GM18870 (cell line): Measurements from ENCODE around the gene MAPK6.
"Not testable (repeated sequence)": the region's sequence is repeated elsewhere in the genome, so short reads cannot be mapped to it uniquely, and the experiment has no call there.

Experiments used
- ATAC-seq: cut with Tn5 transposase; IDR thresholded peaks from one replicate; pipeline ENCODE4 v1.9.1; 2021; ENCODE audit warnings: moderate library complexity; ENCODE audit not compliant: unreplicated experiment

Gene MAPK6

DNA sequence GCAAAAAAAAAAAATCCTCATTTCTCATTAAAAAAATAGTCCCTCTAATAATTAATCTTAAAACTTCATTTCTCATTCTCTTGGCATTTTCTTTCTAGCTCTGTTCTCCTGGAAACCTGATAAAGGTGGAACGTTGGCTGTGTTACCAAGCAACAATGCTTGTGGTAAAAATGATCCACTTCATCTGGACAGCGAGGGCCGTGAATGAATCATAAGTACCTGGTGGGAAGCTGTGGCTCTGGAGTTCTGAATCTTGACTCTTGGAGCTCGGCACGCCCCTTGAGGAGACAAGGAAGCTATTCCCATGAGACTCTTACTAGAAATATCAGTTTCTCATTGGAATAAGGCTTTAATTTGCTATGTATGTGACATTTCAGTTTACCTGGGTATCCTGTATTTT lies 61.0 kb downstream of the MAPK6 start:
- no peak for ATAC-seq

DNA sequence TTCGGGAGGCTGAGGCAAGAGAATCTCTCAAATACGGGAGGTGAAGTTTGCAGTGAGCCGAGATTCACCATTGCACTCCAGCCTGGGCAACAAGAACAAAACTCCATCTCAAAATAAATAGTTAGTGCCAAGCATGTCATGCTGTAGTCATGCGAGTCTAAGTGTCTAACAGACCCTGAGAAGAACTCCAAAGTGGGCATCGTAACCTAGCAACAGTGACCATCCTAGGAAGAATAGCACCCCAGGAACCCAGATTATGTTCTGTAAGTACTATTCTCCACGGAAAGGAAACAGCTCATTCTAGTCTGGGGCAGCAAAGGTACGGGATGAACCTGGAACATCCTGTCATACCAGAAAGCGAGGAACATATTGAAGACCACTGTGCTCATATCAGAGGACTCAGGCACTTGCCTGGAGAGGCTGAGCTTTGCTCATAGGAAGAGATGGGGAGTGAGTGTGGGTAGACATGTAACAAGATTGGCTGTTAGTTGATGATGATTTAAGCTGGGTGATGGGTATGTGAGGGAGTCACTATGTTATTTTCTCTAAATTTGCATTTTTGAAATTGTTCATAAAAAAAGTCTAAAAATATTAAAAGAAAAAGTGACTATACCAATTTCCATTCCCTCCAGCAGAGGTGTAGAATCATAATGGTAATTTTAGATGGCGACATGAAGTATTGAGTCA lies 61.8 kb downstream of the MAPK6 start:
- no peak for ATAC-seq

DNA sequence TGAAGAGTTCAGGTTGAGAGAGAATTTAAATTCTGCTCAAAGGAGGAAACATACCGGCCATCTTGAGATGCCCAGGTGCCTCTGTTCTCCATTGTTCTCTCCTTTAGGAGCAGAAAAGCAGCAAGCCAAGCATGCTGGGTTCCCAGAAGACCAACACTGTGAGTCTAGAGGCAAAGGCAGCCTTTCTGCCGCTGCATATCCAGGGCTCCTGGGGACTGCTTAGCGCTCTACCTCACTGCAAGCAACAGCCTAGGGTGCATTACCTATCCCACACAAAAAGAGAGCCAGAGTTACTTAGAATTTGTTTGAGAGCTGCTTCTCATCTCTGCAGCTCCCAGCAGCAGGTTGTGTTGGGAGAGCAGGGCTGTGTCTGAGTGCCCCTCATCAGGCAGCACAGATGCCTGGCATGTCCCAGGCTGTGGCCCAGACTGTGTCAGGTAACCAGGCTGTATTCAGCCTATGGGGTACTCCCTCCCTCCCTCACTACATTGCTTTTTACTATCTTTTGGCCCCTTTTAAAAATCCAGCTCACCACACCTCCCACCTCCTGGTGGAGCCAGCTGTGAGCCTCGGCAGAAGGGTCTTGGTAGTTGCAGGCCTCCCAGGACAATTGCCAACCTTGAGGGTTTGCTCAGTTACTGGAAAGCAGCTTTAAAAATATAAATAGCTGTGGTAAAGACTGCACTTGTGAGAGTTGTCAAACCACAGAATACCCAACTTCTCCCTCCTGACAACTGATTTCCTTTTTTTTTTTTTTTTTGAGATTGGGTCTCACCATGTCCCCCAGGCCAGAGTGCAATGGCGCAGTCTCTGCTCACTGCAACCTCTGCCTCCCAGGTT lies 63.4 kb downstream of the MAPK6 start:
- peak; percentile 70 for ATAC-seq

DNA sequence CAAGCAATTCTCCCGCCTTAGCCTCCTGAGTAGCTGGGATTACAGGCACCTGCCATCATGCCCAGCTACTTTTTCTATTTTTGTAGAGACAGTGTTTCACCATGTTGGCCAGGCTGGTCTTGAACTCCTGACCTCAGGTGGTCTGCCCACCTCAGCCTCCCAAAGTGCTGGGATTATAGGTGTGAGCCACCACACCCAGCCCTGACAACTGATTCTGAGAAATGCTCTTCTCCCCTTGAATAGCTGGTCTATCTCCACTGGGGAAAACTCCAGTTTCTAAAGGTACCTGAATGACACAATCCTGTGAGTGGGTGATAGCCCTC lies 64.0 kb downstream of the MAPK6 start:
- not testable (repeated sequence) for ATAC-seq

DNA sequence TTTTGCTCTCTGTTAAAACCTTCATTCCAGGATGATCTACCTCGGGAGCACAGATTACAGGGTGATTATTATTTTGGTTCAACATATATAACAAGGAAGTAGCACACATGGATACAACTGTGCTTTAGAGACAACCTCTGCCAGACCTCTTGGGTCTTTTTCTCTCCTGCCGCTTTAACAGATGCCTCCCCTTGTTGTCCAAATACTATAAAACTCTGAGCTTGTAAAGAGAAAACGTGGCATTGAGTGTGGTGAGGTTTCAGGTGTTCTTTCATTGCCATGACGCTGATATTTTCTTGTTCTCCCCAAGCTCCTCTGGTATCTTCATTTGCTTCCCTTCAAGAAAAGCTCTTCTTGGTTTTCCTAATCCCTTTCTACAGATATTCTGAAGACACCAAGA lies 64.6 kb downstream of the MAPK6 start:
- no peak for ATAC-seq

DNA sequence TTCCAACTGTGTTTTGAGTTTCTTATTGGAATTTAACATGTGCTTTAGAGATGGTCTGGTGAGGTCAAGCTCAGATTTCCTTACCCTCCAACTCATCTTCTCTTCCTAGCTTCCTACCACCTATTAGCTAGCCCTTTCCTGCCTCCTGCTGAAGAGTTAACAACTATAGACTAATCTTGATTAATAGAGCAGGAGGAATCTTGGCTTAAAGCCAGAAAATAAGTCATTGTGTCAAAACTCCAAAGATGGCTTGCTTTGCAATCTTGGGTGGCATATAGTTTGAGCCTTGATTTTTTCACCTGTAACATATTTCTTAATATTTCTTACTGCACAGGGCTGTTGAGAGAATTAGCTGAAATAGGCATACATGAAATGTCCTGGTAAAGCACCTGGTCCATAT lies 66.3 kb downstream of the MAPK6 start:
- no peak for ATAC-seq

DNA sequence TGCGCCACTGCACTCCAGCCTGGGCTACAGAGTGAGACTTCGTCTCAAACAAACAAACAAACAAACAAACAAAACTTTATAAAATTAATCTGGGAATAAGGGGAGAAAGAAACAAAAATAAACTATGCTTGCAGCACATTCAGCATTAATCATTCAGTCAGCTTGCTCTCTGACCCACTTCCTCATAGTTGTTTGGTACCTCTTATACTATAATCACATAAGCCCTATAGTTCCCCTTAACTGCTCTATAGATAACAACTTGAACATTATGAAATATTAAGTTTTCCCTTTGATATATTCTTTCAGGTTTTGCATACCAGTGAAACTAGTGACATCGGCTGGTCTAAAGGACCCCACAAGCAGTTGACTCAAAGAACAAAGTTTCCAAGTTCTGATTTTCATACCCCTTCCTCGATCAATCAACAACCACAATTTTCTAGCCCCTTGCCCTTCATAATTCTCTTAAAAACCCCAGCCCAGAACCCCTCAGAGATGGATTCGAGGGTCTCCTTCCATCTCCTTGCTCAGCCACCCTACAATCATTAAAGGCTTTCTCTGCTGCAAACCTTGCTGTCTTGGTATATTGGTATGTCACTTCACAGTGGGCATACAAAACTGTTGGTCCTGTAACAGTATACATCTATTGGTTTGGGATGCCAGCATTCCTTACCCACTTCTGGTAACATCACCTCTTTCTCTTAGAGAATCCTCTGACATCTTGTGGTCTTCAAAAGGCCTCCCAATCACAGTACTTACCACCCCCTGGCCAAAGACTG lies 67.2 kb downstream of the MAPK6 start:
- ATAC-seq: no peak

DNA sequence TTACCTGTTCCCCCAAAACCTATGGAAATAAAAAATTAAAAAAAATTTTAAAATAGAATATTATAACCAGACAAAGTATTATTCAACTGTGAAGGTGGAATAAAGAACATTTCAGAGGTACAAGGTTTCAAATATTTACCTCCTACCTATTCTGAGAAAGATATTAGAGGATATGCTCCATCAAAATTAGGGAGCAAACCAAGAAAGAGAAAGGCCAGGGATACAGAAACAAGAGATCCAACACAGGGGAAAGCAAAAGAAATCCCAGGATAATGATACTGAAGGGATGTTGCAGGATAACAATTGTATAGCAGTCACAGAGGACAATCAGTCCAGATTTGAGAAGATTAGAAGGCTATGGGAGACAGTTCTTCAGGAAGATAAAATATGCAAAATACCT lies 71.2 kb downstream of the MAPK6 start:
- ATAC-seq: no peak

DNA sequence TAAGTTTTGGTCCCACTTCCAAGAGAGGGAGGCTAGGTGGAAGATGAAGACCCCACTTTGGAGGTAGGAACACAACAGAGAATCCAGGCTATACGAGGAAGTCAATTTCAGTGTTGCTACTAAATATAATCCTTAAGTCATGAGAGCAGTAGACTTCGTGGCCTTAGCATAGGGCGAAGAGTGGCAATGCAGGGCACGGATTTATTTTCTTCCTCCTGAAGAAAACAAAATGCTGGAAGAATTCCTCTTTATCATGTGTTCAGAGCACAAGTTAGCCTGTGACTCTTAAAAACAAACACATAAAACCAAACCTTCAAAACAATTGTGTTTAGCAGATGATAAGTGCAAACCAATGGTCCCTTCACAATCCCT lies 74.1 kb downstream of the MAPK6 start:
- ATAC-seq: no peak

DNA sequence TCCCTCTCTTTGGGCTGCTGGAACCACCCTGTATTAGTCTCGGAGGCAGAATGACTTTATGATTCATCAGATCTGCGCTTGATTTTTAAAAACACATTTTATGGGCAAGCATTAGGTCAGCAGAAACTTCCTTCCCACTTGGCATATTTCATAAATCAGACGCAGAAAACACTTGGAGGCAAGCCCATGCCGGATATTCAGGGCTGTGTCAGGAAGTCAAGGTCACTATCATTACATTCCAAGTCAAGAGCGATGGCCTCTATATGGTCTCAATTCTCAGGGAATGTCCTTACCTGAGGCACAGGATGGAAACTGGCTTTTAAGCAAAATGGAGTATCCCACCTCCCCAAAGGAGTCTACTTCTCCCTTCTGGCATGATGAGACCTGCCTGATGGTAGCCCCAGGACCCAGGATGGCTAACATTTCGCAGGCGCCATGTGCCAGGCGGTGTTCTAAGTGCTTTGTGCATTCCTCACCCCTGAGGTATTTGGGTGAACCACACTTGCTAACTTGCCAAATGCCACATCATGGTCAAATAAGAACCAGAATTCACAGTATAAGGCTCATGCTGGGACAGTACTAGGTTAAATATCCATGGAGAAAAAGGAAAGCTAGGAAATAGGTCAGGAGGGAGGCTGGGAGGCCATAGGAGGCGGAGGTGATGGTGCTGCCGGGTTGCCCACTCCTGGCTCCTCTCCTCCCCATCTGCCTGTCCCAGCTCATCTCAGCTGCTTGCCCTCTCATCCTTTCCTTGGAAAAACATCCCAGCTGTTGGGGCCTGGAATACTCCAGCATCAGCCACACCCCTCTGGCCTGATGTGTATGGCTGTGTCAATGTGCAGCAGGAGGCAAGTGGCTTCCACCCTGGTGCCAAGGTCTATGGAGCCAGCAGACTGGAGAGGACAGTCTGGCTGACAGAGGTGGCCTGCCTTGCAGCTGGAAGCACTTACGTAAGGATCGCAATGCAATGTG lies 74.8 kb downstream of the MAPK6 start:
- no peak for ATAC-seq

DNA sequence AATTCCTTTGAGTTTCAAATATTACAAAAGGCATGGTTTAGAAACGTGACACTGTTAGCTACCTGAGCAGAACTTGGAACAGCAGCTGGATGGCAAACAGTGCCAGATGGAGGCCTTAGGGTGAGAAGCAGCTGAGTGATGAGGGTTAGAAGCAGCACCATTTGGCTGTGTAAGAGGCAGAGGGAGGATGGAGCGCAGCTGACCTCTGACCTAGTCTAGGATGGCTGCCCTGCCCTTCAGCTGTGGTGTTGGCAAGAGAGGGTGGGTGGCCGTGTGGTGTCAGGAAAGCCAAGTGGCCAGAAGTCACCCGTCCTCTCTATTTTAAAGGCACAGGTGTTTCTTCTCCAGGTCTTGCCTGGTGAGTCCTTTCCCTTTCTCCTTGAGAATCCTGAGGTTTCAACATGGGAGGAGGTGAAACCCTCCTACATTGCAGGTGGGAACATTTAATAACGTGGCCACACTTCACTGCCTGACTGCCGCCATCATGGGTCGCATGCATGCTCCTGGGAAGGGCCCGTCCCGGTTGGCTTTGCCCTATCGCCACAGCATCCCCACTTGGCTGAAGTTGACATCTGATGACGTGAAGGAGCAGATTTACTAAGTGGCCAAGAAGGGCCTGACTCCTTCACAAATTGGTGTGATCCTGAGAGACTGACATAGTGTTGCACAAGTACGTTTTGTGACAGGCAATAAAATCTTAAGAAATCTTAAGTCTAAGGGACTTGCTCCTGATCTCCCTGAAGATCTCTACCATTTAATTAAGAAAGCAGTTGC lies 76.0 kb downstream of the MAPK6 start:
- ATAC-seq: no peak

DNA sequence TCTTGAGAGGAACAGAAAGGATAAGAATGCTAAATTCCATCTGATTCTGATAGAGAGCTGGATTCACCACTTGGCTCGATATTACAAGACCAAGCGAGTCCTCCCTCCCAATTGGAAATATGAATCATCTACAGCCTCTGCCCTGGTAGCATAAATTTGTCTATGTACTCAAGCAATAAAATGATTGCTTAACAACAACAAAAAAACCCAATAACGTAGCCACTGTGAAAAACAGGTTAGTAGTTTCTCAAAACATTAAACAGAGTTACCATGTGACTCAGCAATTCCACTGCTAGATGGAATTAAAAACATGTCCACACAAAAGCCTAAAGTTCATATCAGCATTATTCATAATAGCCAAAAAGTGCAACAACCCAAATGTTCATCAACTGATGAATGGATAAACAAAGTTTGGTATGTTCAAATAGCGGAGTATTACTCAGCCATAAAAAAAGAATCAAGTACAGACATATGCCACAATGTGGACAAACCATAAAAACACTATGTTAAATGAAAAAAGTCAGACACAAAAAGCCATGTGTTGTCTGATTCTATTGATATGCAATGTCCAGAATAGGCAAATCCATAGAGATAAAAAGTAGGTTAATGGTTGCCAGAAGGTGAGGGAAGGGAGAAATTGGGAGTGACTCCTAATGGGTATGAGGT lies 76.7 kb downstream of the MAPK6 start:
- no peak for ATAC-seq

DNA sequence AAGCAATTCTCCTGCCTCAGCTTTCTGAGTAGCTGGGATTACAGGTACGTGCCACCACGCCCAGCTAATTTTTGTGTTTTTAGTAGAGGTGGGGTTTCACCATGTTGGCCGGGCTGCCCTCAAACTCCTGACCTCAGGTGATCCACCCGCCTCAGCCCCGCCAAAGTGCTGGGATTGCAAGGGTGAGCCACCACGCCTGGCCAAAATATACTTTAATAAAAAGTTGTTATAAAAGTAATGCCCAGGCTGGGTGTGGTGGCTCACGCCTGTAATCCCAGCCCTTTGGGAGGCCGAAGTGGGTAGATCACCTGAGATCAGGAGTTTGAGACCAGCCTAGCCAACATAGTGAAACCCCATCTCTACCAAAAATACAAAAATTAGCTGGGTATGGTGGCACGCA lies 77.5 kb downstream of the MAPK6 start:
- not testable (repeated sequence) for ATAC-seq

DNA sequence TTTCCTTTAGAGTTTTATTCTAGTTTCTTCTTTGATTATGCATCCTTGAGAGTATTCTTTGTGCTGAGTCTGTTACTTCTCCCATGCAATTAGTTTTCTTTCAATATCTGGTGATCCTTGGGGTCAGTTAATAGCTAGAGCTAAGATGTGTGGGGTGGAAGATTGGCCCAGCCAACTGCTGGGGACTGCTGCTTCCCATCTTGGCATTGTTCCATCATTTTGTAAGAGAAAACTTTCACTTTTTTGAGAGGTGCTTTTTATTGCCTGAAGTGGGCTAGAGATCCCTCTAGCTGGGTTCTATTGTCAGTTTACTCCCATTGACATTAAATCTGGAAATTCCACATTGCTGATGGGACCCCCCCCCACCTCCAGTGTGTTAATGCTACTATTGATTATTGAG lies 78.2 kb downstream of the MAPK6 start:
- no peak for ATAC-seq

DNA sequence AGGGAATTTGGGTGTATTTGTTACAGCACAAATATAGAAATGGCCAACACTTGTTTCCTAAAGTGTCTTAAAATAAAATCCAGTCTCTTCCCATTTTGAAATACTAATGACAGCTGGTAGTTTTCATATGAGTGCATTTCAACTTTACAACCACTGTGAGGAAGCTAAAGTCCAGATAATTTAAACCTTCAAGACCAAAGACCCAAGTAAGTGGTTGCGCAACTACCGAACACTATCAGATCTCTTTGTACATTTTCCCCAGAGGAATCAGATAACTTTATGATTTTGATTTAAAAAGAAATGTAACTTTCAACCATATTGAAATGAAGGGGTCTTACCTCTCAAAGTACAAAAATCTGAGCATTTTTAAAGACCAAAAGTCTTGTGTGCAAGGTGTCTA lies 79.3 kb downstream of the MAPK6 start:
- ATAC-seq: no peak

DNA sequence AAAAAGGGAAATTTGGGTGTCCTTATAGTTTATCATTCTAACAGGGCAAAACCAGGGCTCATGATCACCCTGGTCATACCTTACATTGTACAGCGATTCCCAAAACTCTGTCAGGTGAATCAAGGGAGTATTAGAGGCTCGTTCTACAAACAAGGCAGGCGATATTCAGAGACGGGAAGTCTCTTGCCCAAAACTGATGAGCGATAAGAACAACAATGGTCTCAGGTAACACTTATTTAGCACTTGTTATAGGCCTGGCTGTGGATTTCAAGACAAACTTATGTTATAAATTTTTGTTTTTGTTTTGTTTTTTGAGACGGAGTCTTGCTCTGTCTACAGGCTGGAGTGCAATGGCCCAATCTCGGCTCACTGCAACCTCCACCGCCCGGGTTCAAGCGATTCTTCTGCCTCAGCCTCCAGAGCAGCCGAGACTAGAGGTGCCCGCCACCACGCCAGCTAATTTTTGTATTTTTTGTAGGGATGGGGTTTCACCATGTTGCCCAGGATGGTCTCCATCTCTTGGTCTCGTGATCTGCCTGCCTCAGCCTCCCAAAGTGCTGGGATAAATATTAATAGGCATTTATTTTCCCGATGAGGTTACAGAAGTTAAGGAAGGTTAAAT lies 80.7 kb downstream of the MAPK6 start:
- ATAC-seq: no peak

DNA sequence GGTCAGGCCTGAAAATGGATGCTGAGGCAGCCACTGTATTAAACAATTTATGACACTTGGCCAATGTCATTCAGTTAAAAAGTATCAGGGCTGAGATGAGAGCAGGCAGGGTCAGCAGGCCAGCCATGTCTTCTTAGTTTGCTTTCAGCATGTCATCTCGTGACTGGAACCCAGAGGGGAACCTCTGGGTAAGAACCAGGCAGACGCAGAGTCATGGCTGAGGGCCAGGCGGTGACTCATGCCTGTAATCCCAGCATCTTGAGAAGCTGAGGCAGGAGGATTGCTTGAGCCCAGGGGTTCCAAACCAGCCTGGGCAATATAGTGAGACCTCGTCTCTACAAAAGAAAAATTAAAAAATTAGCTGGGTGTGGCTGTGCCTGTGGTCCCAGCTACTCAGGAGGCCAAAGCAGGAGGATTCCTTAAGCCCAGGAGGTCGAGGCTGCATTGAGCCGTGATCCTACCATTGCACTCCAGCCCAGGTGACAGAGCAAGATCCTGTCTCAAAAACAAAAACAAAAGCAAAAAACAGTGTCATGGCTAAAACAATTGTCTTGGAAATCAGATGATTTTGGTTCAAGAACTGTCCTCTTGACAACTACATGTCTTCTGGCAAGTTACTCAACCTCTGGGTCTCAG lies 81.9 kb downstream of the MAPK6 start:
- no peak for ATAC-seq

DNA sequence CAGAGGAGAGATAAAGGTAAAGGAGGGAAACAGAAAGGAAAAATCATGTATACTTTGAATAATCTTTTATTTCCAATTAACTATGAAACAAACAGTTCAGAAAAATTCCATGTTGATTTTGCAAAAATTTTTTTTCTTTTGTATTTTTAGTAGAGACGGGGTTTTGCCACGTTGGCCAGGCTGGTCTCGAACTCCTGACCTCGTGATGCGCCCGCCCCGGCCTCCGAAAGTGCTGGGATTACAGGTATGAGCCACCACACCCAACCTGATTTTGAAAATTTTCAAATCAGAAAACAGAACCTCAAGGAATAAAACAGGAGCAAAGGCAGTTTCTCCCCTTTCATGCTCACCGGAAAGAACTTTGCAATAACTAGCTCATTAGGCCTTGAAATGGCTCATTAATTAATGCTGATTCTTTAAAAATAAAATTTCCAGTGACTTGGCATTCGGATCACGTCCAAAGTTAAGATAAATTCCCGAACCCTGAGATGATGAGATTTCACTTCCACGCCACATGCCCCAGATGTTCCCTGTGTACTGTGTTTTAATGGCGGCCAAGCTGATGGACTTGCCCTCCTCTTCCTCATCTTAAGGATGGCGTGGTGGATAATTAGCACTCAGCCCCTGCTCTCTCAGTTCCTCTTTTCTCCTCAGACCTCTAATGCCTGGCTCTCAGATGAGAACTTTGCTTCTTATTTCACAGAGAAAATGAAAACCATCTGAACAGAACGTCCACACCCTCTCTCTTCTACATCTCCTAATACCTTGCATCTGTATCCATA lies 82.7 kb downstream of the MAPK6 start:
- ATAC-seq: no peak
